HCT116 (cell line): ENCODE data around the gene IL15RA. TPM values are rescaled to one million over a fixed set of nuclear protein-coding genes. Genes with fewer than 3 reads are reported as not detected.
"Not testable (repeated sequence)": the region's sequence is repeated elsewhere in the genome, so short reads cannot be mapped to it uniquely, and the experiment has no call there.

Source experiments
- ATAC-seq: fragments of 200-7000 bp; cut with Tn5 transposase; 2 replicates; pipeline ENCODE4 v1.9.1; 2020; ENCODE audit warnings: mild to moderate bottlenecking, moderate library complexity
- BruUV-seq: library from RNA; stranded (reverse); fragments of 400-500 nt; replicated peaks from 2 replicates; lab custom pipeline; 2021; lab: Mats Ljungman, UMichigan
- CTCF ChIA-PET: fragments of 300-600 bp; sonication (Branson Sonifier 250); formaldehyde crosslinking; loops from one replicate; lab custom pipeline; 2021; ENCODE audit warnings: antibody characterized with exemption; lab: Charles Lee
- POLR2A ChIA-PET: fragments of 300-600, 350-600 bp; sonication (Branson Sonifier 250); formaldehyde crosslinking; loops from one replicate; lab custom pipeline; 2021; ENCODE audit warnings: antibody characterized with exemption; lab: Charles Lee
- RAD21 ChIA-PET, 2 experiments: fragments of 300-600 bp; sonication (Branson Sonifier 250); formaldehyde crosslinking; loops; one replicate each; lab custom pipeline; 2023; ENCODE audit warnings: low total read pairs in 2 of 2; ENCODE audit not compliant: uncharacterized antibody in 2 of 2, unreplicated experiment in 2 of 2, low non-redundant PET in 1 of 2; lab: Charles Lee
- DNase-seq: peaks from one replicate; pipeline ENCODE4 v3.0.0-alpha.2; 2010; ENCODE audit warnings: low read depth, low spot score
- H2AFZ ChIP-seq: fragments of 200-600 bp; shearing (Covaris generic), sonication (generic); 2 replicates; pipeline ENCODE4 v1.6.1; 2017; ENCODE audit warnings: low read depth, mixed run types, mixed read lengths, antibody characterized with exemption, low read length; ENCODE audit not compliant: poor library complexity, severe bottlenecking
- H3K27ac ChIP-seq: 2 replicates; pipeline ENCODE4 v1.5.1; 2012; ENCODE audit warnings: low read depth, low read length
- H3K27me3 ChIP-seq: fragments of 200-600 bp; sonication (generic); 2 replicates; pipeline ENCODE4 v1.6.1; 2016; ENCODE audit warnings: mixed run types, low read length, mixed read lengths; ENCODE audit not compliant: insufficient read depth
- H3K36me3 ChIP-seq, 2 experiments: fragments of 200-500 bp in 1 of 2; fragments of 200-600 bp in 1 of 2; sonication (Bioruptor generic) in 1 of 2; sonication (generic) in 1 of 2; 2 replicates each; pipeline versions ENCODE4 v1.5.1 to v1.6.1; 2014 to 2016; ENCODE audit warnings: low read length in 2 of 2, inconsistent platforms in 1 of 2, mixed read lengths in 1 of 2, mixed run types in 1 of 2; ENCODE audit not compliant: insufficient read depth in 2 of 2, control insufficient read depth in 1 of 2
- H3K4me1 ChIP-seq, 2 experiments: fragments of 200-600 bp in 1 of 2; sonication (generic) in 1 of 2; 2 replicates each; pipeline versions ENCODE4 v1.5.1 to v1.6.1; 2012 to 2017; ENCODE audit warnings: low read length in 2 of 2, inconsistent platforms in 1 of 2, mild to moderate bottlenecking in 1 of 2, mixed read lengths in 1 of 2, mixed run types in 1 of 2, moderate library complexity in 1 of 2; ENCODE audit not compliant: insufficient read depth in 2 of 2, control insufficient read depth in 1 of 2
- H3K4me2 ChIP-seq: fragments of 200-600 bp; sonication (generic); 2 replicates; pipeline ENCODE4 v1.6.1; 2017; ENCODE audit warnings: mixed run types, low read length, mixed read lengths
- H3K4me3 ChIP-seq, 2 experiments: fragments of 200-600 bp in 1 of 2; sonication (generic) in 1 of 2; replicated peaks in 1 of 2; 2 replicates each; pipeline ENCODE4 v1.5.1; 2011 to 2016; ENCODE audit warnings: low read length in 2 of 2, control low read depth in 1 of 2, low read depth in 1 of 2, mild to moderate bottlenecking in 1 of 2, mixed read lengths in 1 of 2, mixed run types in 1 of 2
- H3K79me2 ChIP-seq: fragments of 200-600 bp; sonication (generic); 2 replicates; pipeline ENCODE4 v1.6.1; 2017; ENCODE audit warnings: mild to moderate bottlenecking, mixed run types, low read length, moderate library complexity, mixed read lengths; ENCODE audit not compliant: insufficient read depth
- H3K9ac ChIP-seq: fragments of 200-600 bp; sonication (generic); 2 replicates; pipeline ENCODE4 v1.6.1; 2016; ENCODE audit warnings: low read length, mixed read lengths
- H3K9me2 ChIP-seq: fragments of 200-600 bp; sonication (generic), shearing (Covaris generic); 2 replicates; pipeline ENCODE4 v1.6.1; 2017; ENCODE audit warnings: mixed run types, mild to moderate bottlenecking, moderate library complexity; ENCODE audit not compliant: insufficient read depth
- H3K9me3 ChIP-seq, 2 experiments: fragments of 200-500 bp in 1 of 2; fragments of 200-600 bp in 1 of 2; sonication (Bioruptor generic) in 1 of 2; sonication (generic) in 1 of 2; 2 replicates each; pipeline ENCODE4 v1.6.1; 2014 to 2017; ENCODE audit warnings: low read length in 2 of 2, mixed read lengths in 2 of 2, inconsistent platforms in 1 of 2, low read depth in 1 of 2, mild to moderate bottlenecking in 1 of 2, mixed run types in 1 of 2, moderate library complexity in 1 of 2; ENCODE audit not compliant: control insufficient read depth in 1 of 2, insufficient read depth in 1 of 2
- H4K20me1 ChIP-seq: fragments of 200-600 bp; sonication (generic), shearing (Covaris generic); 2 replicates; pipeline ENCODE4 v1.6.1; 2017; ENCODE audit warnings: mixed run types, mild to moderate bottlenecking, moderate library complexity; ENCODE audit not compliant: insufficient read depth
- ATF3 ChIP-seq: IDR thresholded peaks from 2 replicates; pipeline ENCODE4 v1.6.1; 2012
- CBX3 ChIP-seq: IDR thresholded peaks from 2 replicates; pipeline ENCODE4 v1.6.1; 2012; ENCODE audit warnings: low read depth
- CEBPB ChIP-seq: IDR thresholded peaks from 2 replicates; pipeline ENCODE4 v1.6.1; 2012; ENCODE audit warnings: low read depth
- CTCF ChIP-seq, 3 experiments: fragments of 200-600 bp in 1 of 3; sonication (generic) in 1 of 3; IDR thresholded peaks in 2 of 3; conservative IDR thresholded peaks in 1 of 3; 2 replicates each; pipeline ENCODE4 v1.5.1; 2012 to 2017; ENCODE audit warnings: low read depth in 2 of 3, low read length in 2 of 3, antibody characterized with exemption in 1 of 3, borderline replicate concordance in 1 of 3, control low read depth in 1 of 3, mild to moderate bottlenecking in 1 of 3, mixed read lengths in 1 of 3, mixed run types in 1 of 3, moderate library complexity in 1 of 3; ENCODE audit not compliant: insufficient read depth in 1 of 3
- EZH2 ChIP-seq: fragments of 200-600 bp; sonication (generic); IDR thresholded peaks from 2 replicates; pipeline ENCODE4 v1.6.1; 2017; ENCODE audit warnings: antibody characterized with exemption, mixed run types
- MAX ChIP-seq: IDR thresholded peaks from 2 replicates; pipeline ENCODE4 v1.6.1; 2012
- POLR2AphosphoS5 ChIP-seq: IDR thresholded peaks from 2 replicates; pipeline ENCODE4 v1.6.1; 2011; ENCODE audit warnings: mild to moderate bottlenecking, low read depth, low read length, moderate library complexity
- RAD21 ChIP-seq: IDR thresholded peaks from 2 replicates; pipeline ENCODE4 v1.6.1; 2012; ENCODE audit warnings: low read depth, mild to moderate bottlenecking
- REST ChIP-seq: IDR thresholded peaks from 2 replicates; pipeline ENCODE4 v1.6.1; 2012; ENCODE audit warnings: low read depth
- SIN3A ChIP-seq: IDR thresholded peaks from 2 replicates; pipeline ENCODE4 v1.6.1; 2012; ENCODE audit warnings: low read depth
- SRF ChIP-seq: IDR thresholded peaks from 2 replicates; pipeline ENCODE4 v1.6.1; 2012; ENCODE audit warnings: low read depth
- TCF7L2 ChIP-seq: IDR thresholded peaks from 2 replicates; pipeline ENCODE4 v1.7.0; 2011; ENCODE audit warnings: borderline replicate concordance, inconsistent platforms; ENCODE audit not compliant: insufficient read depth, insufficient read length; ENCODE audit errors: extremely low read depth
- YY1 ChIP-seq: IDR thresholded peaks from 2 replicates; pipeline ENCODE4 v1.6.1; 2011; ENCODE audit warnings: low read length, low read depth, moderate library complexity, mild to moderate bottlenecking; ENCODE audit not compliant: insufficient replicate concordance; ENCODE audit errors: extremely low read depth
- ZFX ChIP-seq: fragments of 450-650 bp; IDR thresholded peaks from 2 replicates; pipeline ENCODE4 v1.6.1; 2017
- ZNF274 ChIP-seq: fragments of 200-500 bp; sonication (Bioruptor generic); IDR thresholded peaks from 2 replicates; pipeline ENCODE4 v1.6.1; 2014; ENCODE audit warnings: mild to moderate bottlenecking, low read depth, low read length, inconsistent platforms
- intact Hi-C: fragments of 100-400 bp; cut with micrococcal nuclease; formaldehyde crosslinking; loops from 2 replicates; pipeline ENCODE4 v1.10.0; 2022
- total RNA-seq: library from RNA; stranded (reverse); gene quantifications from one replicate; pipeline ENCODE4 v1.2.1, GENCODE V29; 2021; ENCODE audit not compliant: unreplicated experiment

IL15RA gene
- total RNA-seq, 1 experiment from 2014 or later = 10.5 TPM

- no peak for DNase-seq
- ChIA-PET CTCF (no interaction called here), RAD21 (no interaction called here)
- intact Hi-C loops = no loop called here
- ATAC-seq = no peak
- Histone ChIP-seq H3K9me3 (no peaks in the 10 kb centered on the region), H3K4me1 (peaks cover 4 to 9% of the 10 kb centered on the region in 2 experiments), H3K27ac (no peak overlapping the region), H2AFZ (no peak overlapping the region)
- TF ChIP-seq SRF = no peak
- TF ChIP-seq ZNF274 = no peak
- TF ChIP-seq YY1 = no peak
- TF ChIP-seq MAX = no peak
- TF ChIP-seq ATF3 = no peak
- TF ChIP-seq POLR2AphosphoS5 = no peak
- TF ChIP-seq SIN3A = no peak
- no peak for TF ChIP-seq RAD21
- no peak for TF ChIP-seq REST
- no peak for TF ChIP-seq CEBPB
- no peak for TF ChIP-seq ZFX
- TF ChIP-seq EZH2 = no peak
- TF ChIP-seq CTCF (IDR thresholded peaks at IDR 0.05 in 2 of 3, conservative IDR thresholded peaks at IDR 0.05 in 1 of 3; ENCODE audit: borderline replicate concordance in 1 of 3, insufficient read depth in 1 of 3, low read depth in 2 of 3, low read length in 2 of 3) = no peak
- no peak for TF ChIP-seq CBX3
- TF ChIP-seq TCF7L2 = no peak
- TF ChIP-seq, all 23 proteins: peak for 0
- POLR2A ChIA-PET = no interaction called here
- no TSS peak for BruUV-seq
- H4K20me1 ChIP-seq = no peaks in the 10 kb centered on the region
- H3K27me3 ChIP-seq = no peaks in the 10 kb centered on the region
- H3K9me2 ChIP-seq = no peaks in the 10 kb centered on the region
- H3K36me3 ChIP-seq = no peaks in the 10 kb centered on the region
- H3K9ac ChIP-seq = no peak overlapping the region
- no peaks in the 10 kb centered on the region for H3K79me2 ChIP-seq
- H3K4me3 ChIP-seq = no peak overlapping the region
- H3K4me2 ChIP-seq = no peak overlapping the region
Observed at GRCh38 chr10:5961405-5962100, 15.8 kb downstream of the IL15RA start.

GRCh38 chr10:5960973-5961275, 16.4 kb downstream of the IL15RA start:
- RAD21 ChIA-PET, H4K20me1 ChIP-seq, DNase-seq, POLR2A ChIA-PET, H3K36me3 ChIP-seq, H3K9ac ChIP-seq, H3K9me2 ChIP-seq, BruUV-seq, H2AFZ ChIP-seq, H3K4me1 ChIP-seq, CTCF ChIA-PET, H3K27me3 ChIP-seq, ATAC-seq, H3K4me2 ChIP-seq, H3K9me3 ChIP-seq, H3K4me3 ChIP-seq, H3K79me2 ChIP-seq, H3K27ac ChIP-seq, intact Hi-C loops: not testable (repeated sequence)
